Spleen (tissue), 7 donors: Measurements from ENCODE around the gene POLE3.

Experiments used
- CTCF ChIP-seq, 11 experiments: fragments of 200-600 bp in 7 of 11; fragments of 450-650 bp in 4 of 11; sonication (generic) in 4 of 11; IDR thresholded peaks in 8 of 11; conservative IDR thresholded peaks in 3 of 11; 1 replicate in 7 of 11; 2 replicates in 4 of 11; pipeline versions ENCODE4 v1.4.0 to v1.8.0; 2016 to 2021; ENCODE audit warnings: antibody characterized with exemption in 11 of 11, inconsistent platforms in 4 of 11, mild to moderate bottlenecking in 1 of 11
- POLR2A ChIP-seq, 3 donors: fragments of 450-650 bp; IDR thresholded peaks; one replicate each; pipeline ENCODE4 v1.5.1; 2017; ENCODE audit warnings: antibody characterized with exemption in 3 of 3, mild to moderate bottlenecking in 1 of 3
- POLR2AphosphoS5 ChIP-seq, 3 donors: sonication (generic); formaldehyde crosslinking; IDR thresholded peaks; one replicate each; pipeline ENCODE4 v1.5.1; 2017; ENCODE audit warnings: antibody characterized with exemption in 3 of 3
- donor health status: DM: no; HTN: no; CAD: no; lungs with moderate emphysema.
- donor health status: DM: no; HTN: no; CAD: no.
- donor health status: DM: no; HTN: no; CAD: no.

- TF ChIP-seq POLR2A (IDR thresholded peaks at IDR 0.05) (no peak), CTCF (IDR thresholded peaks at IDR 0.05 in 8 of 11, conservative IDR thresholded peaks at IDR 0.05 in 3 of 11) (no peak), POLR2AphosphoS5 (IDR thresholded peaks at IDR 0.05) (peak in 1 of 3 donors; percentile 68)
These were observed 44.7 kb upstream of the POLE3 start for GRCh38 chr9:113454914-113455761.
